Right lobe of liver (tissue), 6 donors: ENCODE results near the gene KCNJ12. TPM values are rescaled to one million over a fixed set of nuclear protein-coding genes. Genes with fewer than 3 reads are reported as not detected.
"Not testable (repeated sequence)": the region's sequence is repeated elsewhere in the genome, so short reads cannot be mapped to it uniquely, and the experiment has no call there.

Source experiments
- ATAC-seq, 4 donors: fragments of 200-7000 bp; cut with Tn5 transposase; one replicate each; pipeline ENCODE4 v1.9.1; 2020; ENCODE audit warnings: mild to moderate bottlenecking in 4 of 4, moderate library complexity in 4 of 4
- DNase-seq, 3 donors: peaks; one replicate each; pipeline ENCODE4 v3.0.0-alpha.2; 2020
- H3K27ac ChIP-seq, 3 donors: fragments of 200-600 bp; one replicate each; pipeline ENCODE4 v1.8.0; 2022
- H3K27me3 ChIP-seq, 2 donors: fragments of 200-600 bp; one replicate each; pipeline ENCODE4 v1.8.0; 2022
- H3K36me3 ChIP-seq, 4 donors: fragments of 200-600 bp; sonication (generic) in 1 of 4; one replicate each; pipeline versions ENCODE4 v1.5.1 to v1.8.0; 2017 to 2022; ENCODE audit warnings: control low read depth in 1 of 4
- H3K4me1 ChIP-seq, 4 donors: fragments of 200-600 bp; sonication (generic) in 1 of 4; one replicate each; pipeline versions ENCODE4 v1.5.1 to v1.8.0; 2017 to 2022; ENCODE audit warnings: control low read depth in 1 of 4
- H3K4me3 ChIP-seq, 3 donors: fragments of 200-600 bp; one replicate each; pipeline ENCODE4 v1.8.0; 2022
- H3K9me3 ChIP-seq, 4 donors: fragments of 200-600 bp; sonication (generic) in 1 of 4; one replicate each; pipeline versions ENCODE4 v1.5.1 to v1.8.0; 2017 to 2022; ENCODE audit warnings: control low read depth in 1 of 4
- CTCF ChIP-seq, 4 donors: fragments of 200-600 bp in 3 of 4; fragments of 450-650 bp in 1 of 4; IDR thresholded peaks; one replicate each; pipeline versions ENCODE4 v1.5.1 to v1.8.0; 2016 to 2022; ENCODE audit warnings: antibody characterized with exemption in 4 of 4, mild to moderate bottlenecking in 2 of 4
- POLR2A ChIP-seq: fragments of 450-650 bp; IDR thresholded peaks from one replicate; pipeline ENCODE4 v1.6.1; 2017; ENCODE audit warnings: antibody characterized with exemption, mild to moderate bottlenecking
- WGBS: methylation state at CpG from one replicate; pipeline ENCODE4 v1.1.6; 2018; ENCODE audit warnings: low coverage, low lambda C conversion rate; ENCODE audit not compliant: insufficient coverage; ENCODE audit errors: missing lambda C conversion rate; 5-methylcytosine and 5-hydroxymethylcytosine counted together
- intact Hi-C, 2 donors: fragments of 100-400 bp; cut with DNase I; formaldehyde crosslinking; loops; one replicate each; pipeline versions ENCODE4 v1.11.2 to v1.14.1; 2022
- total RNA-seq, 6 experiments: library from RNA; depleted of rRNA in 2 of 6; stranded (reverse); fragments of >200 nt in 2 of 6; fragmentation: NEBNext Ultra II Directional in 3 of 6; extraction: Animal tissue kit (Norgen Biotek cat#: 25700) in 3 of 6; gene quantifications; one replicate each; pipeline versions ENCODE4 v1.1.0 to v1.2.4, GENCODE V29; 2016 to 2023
- donor health status: DM: no; HTN: yes; CAD: no.
- donor health status: DM: no; HTN: no; CAD: no.
- donor health status: DM: no; HTN: no; CAD: no.
- donor health status: DM: no; HTN: yes; CAD: no.
- donor health status: DM: no; HTN: yes; CAD: no.

Gene KCNJ12
- total RNA-seq, 6 experiments from 2014 or later = 0.07 to 2.2 (median 0.23) TPM

GRCh38 chr17:21415166-21415990 lies 39.2 kb downstream of the KCNJ12 start:
- DNase-seq, H3K9me3 ChIP-seq, H3K4me1 ChIP-seq, H3K27me3 ChIP-seq, H3K27ac ChIP-seq, H3K4me3 ChIP-seq, H3K36me3 ChIP-seq, intact Hi-C loops, ATAC-seq: not testable (repeated sequence)
- WGBS = 79% methylated on average over 12 of the region's 58 CpGs

DNA sequence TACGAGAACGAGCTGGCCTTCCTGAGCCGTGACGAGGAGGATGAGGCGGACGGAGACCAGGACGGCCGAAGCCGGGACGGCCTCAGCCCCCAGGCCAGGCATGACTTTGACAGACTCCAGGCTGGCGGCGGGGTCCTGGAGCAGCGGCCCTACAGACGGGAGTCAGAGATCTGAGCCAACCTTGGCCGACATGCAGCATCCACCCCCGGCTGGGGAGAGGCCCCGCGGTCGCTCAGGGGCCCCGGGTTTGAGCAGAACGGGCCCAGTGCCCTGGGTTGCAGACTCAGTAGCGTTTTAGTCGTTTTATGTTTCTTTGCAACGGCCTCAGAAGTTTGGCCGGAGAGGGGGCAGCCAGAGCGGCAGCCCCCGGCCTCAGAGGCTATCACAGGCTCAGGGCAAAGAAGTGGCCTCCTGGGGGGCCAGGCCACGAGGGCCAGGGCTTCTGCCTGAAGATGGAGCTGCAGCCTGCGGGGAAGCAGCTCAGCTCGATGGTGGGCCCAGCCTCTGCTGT lies 40.4 kb downstream of the KCNJ12 start:
- H3K27ac ChIP-seq, H3K4me3 ChIP-seq, H3K9me3 ChIP-seq, intact Hi-C loops, H3K36me3 ChIP-seq, H3K4me1 ChIP-seq, H3K27me3 ChIP-seq, ATAC-seq: not testable (repeated sequence)
- WGBS = 37% methylated on average over 15 of the region's 30 CpGs
- peak in 1 of 3 donors; percentile 31 for DNase-seq

DNA sequence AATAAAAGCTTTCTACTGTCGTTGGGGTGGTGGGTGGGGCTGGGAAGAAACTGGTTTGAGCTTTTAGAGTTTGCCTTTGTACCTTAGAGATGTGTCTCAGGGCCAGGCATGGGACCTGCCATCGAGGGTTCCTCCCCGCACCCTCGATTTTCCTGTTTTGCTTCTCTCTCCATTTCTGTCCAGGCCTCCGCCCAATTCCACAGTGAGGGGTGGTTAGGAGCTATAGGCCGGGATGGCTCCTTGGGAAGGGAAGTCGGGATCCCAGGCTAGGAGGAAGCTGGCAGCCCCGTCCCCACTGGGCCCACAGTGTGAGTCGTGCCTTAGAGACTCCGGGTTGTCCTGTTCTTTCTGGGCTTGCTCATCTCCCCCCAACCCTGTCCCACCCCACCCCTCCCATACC lies 41.2 kb downstream of the KCNJ12 start:
- H3K4me3 ChIP-seq, ATAC-seq, H3K4me1 ChIP-seq, H3K27me3 ChIP-seq, intact Hi-C loops, H3K9me3 ChIP-seq, H3K27ac ChIP-seq, H3K36me3 ChIP-seq: not testable (repeated sequence)
- DNase-seq = peak in 1 of 3 donors; percentile 19
- WGBS = 68% methylated on average over 5 of the region's 10 CpGs

- intact Hi-C loops = no loop called here
- TF ChIP-seq CTCF (IDR thresholded peaks at IDR 0.05) (no peak), POLR2A (no peak)
- H3K27me3 ChIP-seq = no peaks in the 10 kb centered on the region
- peak in 1 of 3 donors; percentile 22 for DNase-seq
- no peak overlapping the region for H3K4me3 ChIP-seq
- no peaks in the 10 kb centered on the region for H3K4me1 ChIP-seq
- 52% methylated on average over 2 of the region's 9 CpGs for WGBS
- ATAC-seq = no peak
- no peak overlapping the region for H3K27ac ChIP-seq
- no peaks in the 10 kb centered on the region for H3K9me3 ChIP-seq
- H3K36me3 ChIP-seq = no peaks in the 10 kb centered on the region
These were observed 41.8 kb downstream of the KCNJ12 start for GRCh38 chr17:21417921-21418320.

GRCh38 chr17:21418446-21419298 lies 42.5 kb downstream of the KCNJ12 start:
- ATAC-seq (no peak), DNase-seq (peak in 1 of 3 donors; percentile 31)
- TF ChIP-seq POLR2A (no peak), CTCF (IDR thresholded peaks at IDR 0.05) (no peak)

More at GRCh38 chr17:21418446-21419298, 42.5 kb downstream of the KCNJ12 start:
- Histone ChIP-seq H3K9me3 (no peaks in the 10 kb centered on the region), H3K4me1 (no peaks in the 10 kb centered on the region), H3K27ac (no peak overlapping the region), H3K27me3 (no peaks in the 10 kb centered on the region), H3K4me3 (no peak overlapping the region), H3K36me3 (no peaks in the 10 kb centered on the region)
- intact Hi-C loops = no loop called here
- WGBS = 81% methylated on average over 7 of the region's 21 CpGs
